K562 (cell line): Measurements from ENCODE around the gene SHISA7. TPM values are rescaled to one million over a fixed set of nuclear protein-coding genes. Genes with fewer than 3 reads are reported as not detected.

Source experiments
- CBFA2T2 ChIP-seq: fragments of 450-650 bp; conservative IDR thresholded peaks from 2 replicates; pipeline ENCODE4 v1.6.1; 2017; ENCODE audit warnings: mild to moderate bottlenecking
- DDX20 ChIP-seq: fragments of 450-650 bp; IDR thresholded peaks from 2 replicates; pipeline ENCODE4 v1.6.1; 2016; ENCODE audit warnings: missing genetic modification characterization, low read depth, mild to moderate bottlenecking, missing compliant biosample characterization, moderate library complexity
- SMARCA4 ChIP-seq: fragments of 450-650 bp; IDR thresholded peaks from 2 replicates; pipeline ENCODE4 v1.6.1; 2016
- TAL1 ChIP-seq: fragments of 450-650 bp; IDR thresholded peaks from 2 replicates; pipeline ENCODE4 v1.6.1; 2016; ENCODE audit warnings: mild to moderate bottlenecking
- TFAP4 ChIP-seq: sonication (generic); formaldehyde crosslinking; IDR thresholded peaks from 2 replicates; pipeline ENCODE4 v1.8.0; 2022; ENCODE audit warnings: missing genetic modification reagents, mild to moderate bottlenecking, moderate library complexity, borderline replicate concordance
- TRIM24 ChIP-seq, 2 experiments: fragments of 450-650 bp; IDR thresholded peaks; 2 replicates each; pipeline ENCODE4 v1.6.1; 2016
- ZNF23 ChIP-seq: fragments of 250-450 bp; sonication (Bioruptor Pico); IDR thresholded peaks from 2 replicates; pipeline ENCODE4 v1.4.0; 2020; ENCODE audit warnings: mild to moderate bottlenecking
- polyA plus RNA-seq, 8 experiments: library from polyadenylated mRNA; depleted of rRNA in 4 of 8; stranded (reverse) in 5 of 8; unstranded in 3 of 8; fragments of >200 nt; fragmentation: Nextera tagmentation in 2 of 8; fragmentation: Illumina TruSeq in 1 of 8; extraction: Ambion mirVana in 2 of 8; extraction: Trizol in 1 of 8; gene quantifications; 2 replicates each; pipeline versions ENCODE4 v1.2.1 to v1.2.3, GENCODE V29; 2011 to 2014; ENCODE audit warnings: inconsistent platforms in 1 of 8, missing spikeins in 1 of 8
- total RNA-seq, 7 experiments: library from RNA; depleted of rRNA in 6 of 7; stranded (reverse); fragments of >200 nt in 6 of 7; fragmentation: Illumina TruSeq in 2 of 7; extraction: Trizol in 2 of 7; gene quantifications; 2 replicates each; pipeline versions ENCODE4 v1.2.1 to v1.2.3, GENCODE V29; 2011 to 2021; ENCODE audit warnings: low replicate concordance in 1 of 7
- TF ChIP-seq, protein P1 (sequence below): fragments of 450-650 bp; IDR thresholded peaks from 2 replicates; pipeline ENCODE4 v1.6.1; 2016; ENCODE audit warnings: low read depth

SHISA7 gene
- total and polyA plus RNA-seq, 9 of the 15 experiments (the other 6 are each of a cell fraction or from before 2014, with no cell fraction given) = 0.01 to 0.40 (median 0.07) TPM

DNA sequence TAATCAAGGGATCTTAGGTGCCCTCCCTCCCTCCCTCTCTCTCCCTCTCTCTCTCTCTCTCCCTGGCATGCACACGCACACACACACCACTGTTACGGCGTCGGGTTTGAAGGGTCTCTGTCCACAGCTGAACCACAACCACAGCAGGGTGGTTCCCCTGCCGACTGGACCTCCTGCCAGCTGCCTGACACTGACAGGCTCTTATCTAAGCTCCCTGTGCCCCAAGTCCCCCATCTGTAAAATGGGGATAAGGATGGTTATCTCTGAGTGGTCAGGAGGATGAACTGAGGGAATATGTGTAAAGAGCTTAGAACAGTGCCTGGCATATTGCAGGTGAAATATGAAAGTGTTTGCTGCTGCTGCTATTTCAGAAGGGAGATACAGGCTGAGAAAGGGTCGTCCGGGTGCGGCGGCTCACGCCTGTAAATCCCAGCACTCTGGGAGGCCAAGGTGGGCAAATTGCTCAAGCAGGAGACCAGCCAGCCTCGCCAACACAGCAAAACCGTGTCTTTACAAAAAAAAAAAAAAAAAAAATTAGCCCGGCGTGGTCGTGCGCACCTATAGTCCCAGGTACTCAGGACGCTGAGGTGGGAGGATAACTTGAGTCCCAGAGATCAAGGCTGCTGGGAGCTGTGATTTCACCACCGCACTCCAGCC, 852 bp upstream of the SHISA7 start (continued):
- no peak for TF ChIP-seq ZNF23
- TF ChIP-seq TAL1 = peak; percentile 78
- TF ChIP-seq, protein P1, sequence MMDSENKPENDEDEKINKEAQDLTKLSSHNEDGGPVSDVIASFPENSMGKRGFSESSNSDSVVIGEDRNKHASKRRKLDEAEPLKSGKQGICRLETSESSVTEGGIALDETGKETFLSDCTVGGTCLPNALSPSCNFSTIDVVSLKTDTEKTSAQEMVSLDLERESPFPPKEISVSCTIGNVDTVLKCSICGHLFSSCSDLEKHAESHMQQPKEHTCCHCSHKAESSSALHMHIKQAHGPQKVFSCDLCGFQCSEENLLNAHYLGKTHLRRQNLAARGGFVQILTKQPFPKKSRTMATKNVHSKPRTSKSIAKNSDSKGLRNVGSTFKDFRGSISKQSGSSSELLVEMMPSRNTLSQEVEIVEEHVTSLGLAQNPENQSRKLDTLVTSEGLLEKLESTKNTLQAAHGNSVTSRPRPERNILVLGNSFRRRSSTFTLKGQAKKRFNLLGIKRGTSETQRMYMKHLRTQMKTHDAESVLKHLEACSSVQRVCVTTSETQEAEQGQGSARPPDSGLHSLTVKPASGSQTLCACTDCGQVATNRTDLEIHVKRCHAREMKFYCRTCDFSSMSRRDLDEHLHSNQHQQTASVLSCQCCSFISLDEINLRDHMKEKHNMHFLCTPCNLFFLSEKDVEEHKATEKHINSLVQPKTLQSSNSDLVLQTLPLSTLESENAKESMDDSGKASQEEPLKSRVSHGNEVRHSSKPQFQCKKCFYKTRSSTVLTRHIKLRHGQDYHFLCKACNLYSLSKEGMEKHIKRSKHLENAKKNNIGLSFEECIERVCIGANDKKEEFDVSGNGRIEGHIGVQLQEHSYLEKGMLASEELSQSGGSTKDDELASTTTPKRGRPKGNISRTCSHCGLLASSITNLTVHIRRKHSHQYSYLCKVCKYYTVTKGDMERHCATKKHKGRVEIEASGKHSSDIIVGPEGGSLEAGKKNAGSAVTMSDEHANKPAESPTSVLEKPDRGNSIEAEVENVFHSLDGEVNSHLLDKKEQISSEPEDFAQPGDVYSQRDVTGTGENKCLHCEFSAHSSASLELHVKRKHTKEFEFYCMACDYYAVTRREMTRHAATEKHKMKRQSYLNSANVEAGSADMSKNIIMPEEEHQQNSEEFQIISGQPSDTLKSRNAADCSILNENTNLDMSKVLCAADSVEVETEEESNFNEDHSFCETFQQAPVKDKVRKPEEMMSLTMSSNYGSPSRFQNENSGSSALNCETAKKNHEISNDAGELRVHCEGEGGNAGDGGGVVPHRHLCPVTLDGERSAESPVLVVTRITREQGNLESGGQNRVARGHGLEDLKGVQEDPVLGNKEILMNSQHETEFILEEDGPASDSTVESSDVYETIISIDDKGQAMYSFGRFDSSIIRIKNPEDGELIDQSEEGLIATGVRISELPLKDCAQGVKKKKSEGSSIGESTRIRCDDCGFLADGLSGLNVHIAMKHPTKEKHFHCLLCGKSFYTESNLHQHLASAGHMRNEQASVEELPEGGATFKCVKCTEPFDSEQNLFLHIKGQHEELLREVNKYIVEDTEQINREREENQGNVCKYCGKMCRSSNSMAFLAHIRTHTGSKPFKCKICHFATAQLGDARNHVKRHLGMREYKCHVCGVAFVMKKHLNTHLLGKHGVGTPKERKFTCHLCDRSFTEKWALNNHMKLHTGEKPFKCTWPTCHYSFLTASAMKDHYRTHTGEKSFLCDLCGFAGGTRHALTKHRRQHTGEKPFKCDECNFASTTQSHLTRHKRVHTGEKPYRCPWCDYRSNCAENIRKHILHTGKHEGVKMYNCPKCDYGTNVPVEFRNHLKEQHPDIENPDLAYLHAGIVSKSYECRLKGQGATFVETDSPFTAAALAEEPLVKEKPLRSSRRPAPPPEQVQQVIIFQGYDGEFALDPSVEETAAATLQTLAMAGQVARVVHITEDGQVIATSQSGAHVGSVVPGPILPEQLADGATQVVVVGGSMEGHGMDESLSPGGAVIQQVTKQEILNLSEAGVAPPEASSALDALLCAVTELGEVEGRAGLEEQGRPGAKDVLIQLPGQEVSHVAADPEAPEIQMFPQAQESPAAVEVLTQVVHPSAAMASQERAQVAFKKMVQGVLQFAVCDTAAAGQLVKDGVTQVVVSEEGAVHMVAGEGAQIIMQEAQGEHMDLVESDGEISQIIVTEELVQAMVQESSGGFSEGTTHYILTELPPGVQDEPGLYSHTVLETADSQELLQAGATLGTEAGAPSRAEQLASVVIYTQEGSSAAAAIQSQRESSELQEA = no peak
- TF ChIP-seq TFAP4 = peak; percentile 51
- TF ChIP-seq CBFA2T2 = peak; percentile 80
- TF ChIP-seq SMARCA4 = 0 out of 2 replicates have a peak, but pooled peaks have one; percentile 17
- peak in 1 of 2 experiments; percentile 63; a peak in 1 of 4 replicates for TF ChIP-seq TRIM24 (IDR thresholded peaks at IDR 0.05)
- no peak for TF ChIP-seq DDX20 (tag)
